ENCODE measurements around the gene AUTS2.
A peak's percentile ranks its signal among the peaks of the same experiment; 100 is the strongest.
"Not testable (repeated sequence)": the region's sequence is repeated elsewhere in the genome, so short reads cannot be mapped to it uniquely, and the experiment has no call there.

Gene AUTS2

GRCh38 chr7:70634610-70635068, 1036.4 kb downstream of the AUTS2 start:
- peak; percentile 95 for ATAC-seq
- DNase-seq, result peak; percentile 14
- H3K36me3 Mint-ChIP-seq (ENCODE audit: low read depth), result no peaks in the 10 kb centered on the region
- peaks cover 18% of the 10 kb centered on the region for H3K4me1 Mint-ChIP-seq
- H3K27me3 Mint-ChIP-seq, result peaks cover 4% of the 10 kb centered on the region
- H3K27ac Mint-ChIP-seq, result no peak overlapping the region
- H3K4me3 Mint-ChIP-seq, result no peak overlapping the region
- H3K9me3 Mint-ChIP-seq, result no peaks in the 10 kb centered on the region

- ATAC-seq (no peak), DNase-seq (no peak)
- Mint-ChIP-seq H3K4me1 (peaks cover 18% of the 10 kb centered on the region), H3K9me3 (no peaks in the 10 kb centered on the region), H3K4me3 (no peak overlapping the region), H3K27ac (no peak overlapping the region), H3K27me3 (peaks cover 4% of the 10 kb centered on the region), H3K36me3 (ENCODE audit: low read depth) (no peaks in the 10 kb centered on the region)
These were observed 1037.4 kb downstream of the AUTS2 start for GRCh38 chr7:70635633-70636032.

GRCh38 chr7:70636169-70636568, 1037.9 kb downstream of the AUTS2 start:
- peaks cover 5% of the 10 kb centered on the region for H3K9me3 Mint-ChIP-seq
- H3K27me3 Mint-ChIP-seq, result peaks cover 4% of the 10 kb centered on the region
- DNase-seq, result no peak
- H3K27ac Mint-ChIP-seq, result no peak overlapping the region
- ATAC-seq, result no peak
- H3K4me3 Mint-ChIP-seq, result no peak overlapping the region
- peaks cover 18% of the 10 kb centered on the region for H3K4me1 Mint-ChIP-seq
- H3K36me3 Mint-ChIP-seq (ENCODE audit: low read depth), result no peaks in the 10 kb centered on the region

GRCh38 chr7:70637726-70638125, 1039.5 kb downstream of the AUTS2 start:
- peaks cover 18% of the 10 kb centered on the region for H3K4me1 Mint-ChIP-seq
- H3K9me3 Mint-ChIP-seq, result peaks cover 5% of the 10 kb centered on the region
- no peaks in the 10 kb centered on the region for H3K36me3 Mint-ChIP-seq (ENCODE audit: low read depth)
- H3K4me3 Mint-ChIP-seq, result no peak overlapping the region
- peaks cover 2% of the 10 kb centered on the region for H3K27me3 Mint-ChIP-seq
- no peak overlapping the region for H3K27ac Mint-ChIP-seq
- DNase-seq (no peak), ATAC-seq (no peak)

GRCh38 chr7:70638158-70639107, 1040.2 kb downstream of the AUTS2 start:
- H3K36me3 Mint-ChIP-seq (ENCODE audit: low read depth), result no peaks in the 10 kb centered on the region
- H3K9me3 Mint-ChIP-seq, result peaks cover 5% of the 10 kb centered on the region
- no peak overlapping the region for H3K27ac Mint-ChIP-seq
- no peak for ATAC-seq
- peaks cover 2% of the 10 kb centered on the region for H3K27me3 Mint-ChIP-seq
- H3K4me1 Mint-ChIP-seq, result peaks cover 18% of the 10 kb centered on the region
- DNase-seq, result no peak
- no peak overlapping the region for H3K4me3 Mint-ChIP-seq

GRCh38 chr7:70640266-70640833, 1042.1 kb downstream of the AUTS2 start:
- Mint-ChIP-seq H3K27ac (no peak overlapping the region), H3K36me3 (ENCODE audit: low read depth) (no peaks in the 10 kb centered on the region), H3K9me3 (peaks cover 5% of the 10 kb centered on the region), H3K27me3 (no peaks in the 10 kb centered on the region), H3K4me3 (no peak overlapping the region), H3K4me1 (peaks cover 7% of the 10 kb centered on the region)
- ATAC-seq, result no peak
- no peak for DNase-seq

GRCh38 chr7:70641882-70642281, 1043.6 kb downstream of the AUTS2 start:
- ATAC-seq (no peak), DNase-seq (no peak)
- Mint-ChIP-seq H3K9me3 (peaks cover 5% of the 10 kb centered on the region), H3K36me3 (ENCODE audit: low read depth) (no peaks in the 10 kb centered on the region), H3K4me1 (peaks cover 9% of the 10 kb centered on the region), H3K4me3 (no peak overlapping the region), H3K27ac (no peak overlapping the region), H3K27me3 (no peaks in the 10 kb centered on the region)

GRCh38 chr7:70645279-70645678, 1047.0 kb downstream of the AUTS2 start:
- H3K27ac Mint-ChIP-seq, result no peak overlapping the region
- DNase-seq (no peak), ATAC-seq (no peak)
- H3K9me3 Mint-ChIP-seq, result peaks cover 5% of the 10 kb centered on the region
- no peaks in the 10 kb centered on the region for H3K36me3 Mint-ChIP-seq (ENCODE audit: low read depth)
- H3K4me1 Mint-ChIP-seq, result peaks cover 23% of the 10 kb centered on the region
- H3K4me3 Mint-ChIP-seq, result no peak overlapping the region
- no peaks in the 10 kb centered on the region for H3K27me3 Mint-ChIP-seq

GRCh38 chr7:70645876-70646351, 1047.6 kb downstream of the AUTS2 start:
- DNase-seq (no peak), ATAC-seq (no peak)
- Mint-ChIP-seq H3K9me3 (peaks cover 2% of the 10 kb centered on the region), H3K4me1 (peaks cover 23% of the 10 kb centered on the region), H3K27ac (no peak overlapping the region), H3K4me3 (no peak overlapping the region), H3K27me3 (no peaks in the 10 kb centered on the region), H3K36me3 (ENCODE audit: low read depth) (no peaks in the 10 kb centered on the region)

- ATAC-seq (no peak), DNase-seq (no peak)
- Mint-ChIP-seq H3K4me1 (peaks cover 23% of the 10 kb centered on the region), H3K4me3 (no peak overlapping the region), H3K36me3 (ENCODE audit: low read depth) (no peaks in the 10 kb centered on the region), H3K9me3 (no peaks in the 10 kb centered on the region), H3K27me3 (no peaks in the 10 kb centered on the region), H3K27ac (no peak overlapping the region)
These were observed 1048.4 kb downstream of the AUTS2 start for GRCh38 chr7:70646536-70647248.

GRCh38 chr7:70647801-70648498, 1049.7 kb downstream of the AUTS2 start:
- H3K4me1 Mint-ChIP-seq, result peaks cover 23% of the 10 kb centered on the region
- DNase-seq, result peak; percentile 71
- H3K27ac Mint-ChIP-seq, result peak overlapping the region; percentile 81
- ATAC-seq, result peak; percentile 96
- H3K36me3 Mint-ChIP-seq (ENCODE audit: low read depth), result no peaks in the 10 kb centered on the region
- H3K4me3 Mint-ChIP-seq, result peak overlapping the region; percentile 42
- H3K9me3 Mint-ChIP-seq, result no peaks in the 10 kb centered on the region
- H3K27me3 Mint-ChIP-seq, result no peaks in the 10 kb centered on the region

- Mint-ChIP-seq H3K27ac (peak overlapping the region; percentile 81), H3K4me1 (peaks cover 23% of the 10 kb centered on the region), H3K4me3 (peak overlapping the region; percentile 42)
- not testable (repeated sequence) for H3K27me3 Mint-ChIP-seq; ATAC-seq; H3K9me3 Mint-ChIP-seq; H3K36me3 Mint-ChIP-seq (ENCODE audit: low read depth); DNase-seq
These were observed 1050.2 kb downstream of the AUTS2 start for GRCh38 chr7:70648499-70648861.

- Mint-ChIP-seq H3K27me3 (no peaks in the 10 kb centered on the region), H3K9me3 (no peaks in the 10 kb centered on the region), H3K4me3 (no peak overlapping the region), H3K36me3 (ENCODE audit: low read depth) (no peaks in the 10 kb centered on the region), H3K4me1 (peaks cover 23% of the 10 kb centered on the region), H3K27ac (no peak overlapping the region)
- DNase-seq (no peak), ATAC-seq (no peak)
These were observed 1051.0 kb downstream of the AUTS2 start for GRCh38 chr7:70649323-70649722.

GRCh38 chr7:70654146-70654545, 1055.9 kb downstream of the AUTS2 start:
- peaks cover 7% of the 10 kb centered on the region for H3K4me1 Mint-ChIP-seq

More at GRCh38 chr7:70654146-70654545, 1055.9 kb downstream of the AUTS2 start:
- DNase-seq (no peak), ATAC-seq (no peak)
- no peak overlapping the region for H3K27ac Mint-ChIP-seq
- no peaks in the 10 kb centered on the region for H3K27me3 Mint-ChIP-seq
- H3K9me3 Mint-ChIP-seq, result no peaks in the 10 kb centered on the region
- no peak overlapping the region for H3K4me3 Mint-ChIP-seq
- no peaks in the 10 kb centered on the region for H3K36me3 Mint-ChIP-seq (ENCODE audit: low read depth)
